ENCODE results near the gene PLA2G7.
"Not testable (repeated sequence)": the region's sequence is repeated elsewhere in the genome, so short reads cannot be mapped to it uniquely, and the experiment has no call there.

PLA2G7 gene

GRCh38 chr6:46748940-46749503 lies 13.8 kb upstream of the PLA2G7 start:
- no peak for DNase-seq (ENCODE audit: low spot score)

GRCh38 chr6:46746696-46747095 lies 11.5 kb upstream of the PLA2G7 start, which contains the start of gene ANKRD66:
Gene ANKRD66 (plus strand): TSS chr6:46746933. CDS start chr6:46751949, 5,016 bp downstream.
- DNase-seq (ENCODE audit: low spot score): no peak

GRCh38 chr6:46745973-46746372 lies 10.8 kb upstream of the PLA2G7 start:
- no peak for DNase-seq (ENCODE audit: low spot score)

GRCh38 chr6:46744159-46744725 lies 9.1 kb upstream of the PLA2G7 start:
- DNase-seq (ENCODE audit: low spot score): not testable (repeated sequence)

GRCh38 chr6:46743425-46744158 lies 8.4 kb upstream of the PLA2G7 start:
- no peak for DNase-seq (ENCODE audit: low spot score)

GRCh38 chr6:46741910-46742309 lies 6.7 kb upstream of the PLA2G7 start:
- no peak for DNase-seq (ENCODE audit: low spot score)

- no peak for DNase-seq (ENCODE audit: low spot score)
Observed at GRCh38 chr6:46741482-46741881, 6.3 kb upstream of the PLA2G7 start.

GRCh38 chr6:46736906-46737305 lies 1.7 kb upstream of the PLA2G7 start:
- DNase-seq (ENCODE audit: low spot score): no peak

- DNase-seq (ENCODE audit: low spot score): no peak
Observed at GRCh38 chr6:46735720-46736031, 501 bp upstream of the PLA2G7 start.

- no peak for DNase-seq (ENCODE audit: low spot score)
Observed at GRCh38 chr6:46733341-46733801, 1.8 kb downstream of the PLA2G7 start.

GRCh38 chr6:46730921-46731461 lies 4.2 kb downstream of the PLA2G7 start:
- no peak for DNase-seq (ENCODE audit: low spot score)

- DNase-seq (ENCODE audit: low spot score): no peak
Observed at GRCh38 chr6:46729787-46730326, 5.3 kb downstream of the PLA2G7 start.

GRCh38 chr6:46720401-46720800 lies 14.8 kb downstream of the PLA2G7 start:
- no peak for DNase-seq (ENCODE audit: low spot score)

- DNase-seq (ENCODE audit: low spot score): no peak
Observed at GRCh38 chr6:46719099-46719498, 16.1 kb downstream of the PLA2G7 start.

GRCh38 chr6:46715141-46715540 lies 20.0 kb downstream of the PLA2G7 start:
- no peak for DNase-seq (ENCODE audit: low spot score)

- DNase-seq (ENCODE audit: low spot score): no peak
Observed at GRCh38 chr6:46711491-46711890, 23.7 kb downstream of the PLA2G7 start.

GRCh38 chr6:46706464-46706863 lies 28.7 kb downstream of the PLA2G7 start:
- no peak for DNase-seq (ENCODE audit: low spot score)

- DNase-seq (ENCODE audit: low spot score): peak; percentile 5
Observed at GRCh38 chr6:46704562-46704961, 30.6 kb downstream of the PLA2G7 start.

GRCh38 chr6:46699970-46700369 lies 35.2 kb downstream of the PLA2G7 start:
- no peak for DNase-seq (ENCODE audit: low spot score)

- DNase-seq (ENCODE audit: low spot score): no peak
Observed at GRCh38 chr6:46690911-46691451, 44.2 kb downstream of the PLA2G7 start.

- no peak for DNase-seq (ENCODE audit: low spot score)
Observed at GRCh38 chr6:46690141-46690755, 44.9 kb downstream of the PLA2G7 start.

- DNase-seq (ENCODE audit: low spot score): no peak
Observed at GRCh38 chr6:46689657-46690056, 45.5 kb downstream of the PLA2G7 start.
